NCI-H226 (cell line): ENCODE data around the gene TTC33.
"Not testable (repeated sequence)": the region's sequence is repeated elsewhere in the genome, so short reads cannot be mapped to it uniquely, and the experiment has no call there.

ENCODE experiments used
- DNase-seq: peaks from one replicate; pipeline ENCODE4 v3.0.0-alpha.2; 2015

Gene TTC33

DNA sequence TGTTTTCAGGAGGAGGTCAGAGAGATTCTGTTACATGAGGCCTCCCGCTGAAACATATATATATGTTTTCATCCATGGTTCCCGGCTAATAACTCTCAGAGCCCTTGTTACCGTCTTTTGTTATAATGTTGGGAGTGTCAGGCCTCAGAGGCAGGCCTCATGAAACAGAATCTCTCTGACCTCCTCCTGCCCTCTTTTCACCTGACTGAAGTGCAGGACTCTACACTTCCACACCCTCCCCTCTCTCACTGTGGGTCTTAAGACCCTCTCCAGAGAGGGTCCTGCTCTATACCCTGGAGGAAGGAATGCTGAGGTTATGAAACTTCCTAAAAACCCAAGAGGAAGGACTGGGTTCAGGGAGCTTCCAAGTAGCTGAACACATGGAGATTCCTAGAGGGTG lies 104.6 kb downstream of the TTC33 start:
- no peak for DNase-seq

GRCh38 chr5:40649463-40650030 lies 106.2 kb downstream of the TTC33 start:
- no peak for DNase-seq

GRCh38 chr5:40648150-40648549 lies 107.6 kb downstream of the TTC33 start:
- DNase-seq: no peak

- no peak for DNase-seq
Observed at GRCh38 chr5:40646266-40646665, 109.5 kb downstream of the TTC33 start.

GRCh38 chr5:40639531-40639930 lies 116.2 kb downstream of the TTC33 start:
- not testable (repeated sequence) for DNase-seq

GRCh38 chr5:40634593-40634992 lies 121.2 kb downstream of the TTC33 start:
- no peak for DNase-seq

DNA sequence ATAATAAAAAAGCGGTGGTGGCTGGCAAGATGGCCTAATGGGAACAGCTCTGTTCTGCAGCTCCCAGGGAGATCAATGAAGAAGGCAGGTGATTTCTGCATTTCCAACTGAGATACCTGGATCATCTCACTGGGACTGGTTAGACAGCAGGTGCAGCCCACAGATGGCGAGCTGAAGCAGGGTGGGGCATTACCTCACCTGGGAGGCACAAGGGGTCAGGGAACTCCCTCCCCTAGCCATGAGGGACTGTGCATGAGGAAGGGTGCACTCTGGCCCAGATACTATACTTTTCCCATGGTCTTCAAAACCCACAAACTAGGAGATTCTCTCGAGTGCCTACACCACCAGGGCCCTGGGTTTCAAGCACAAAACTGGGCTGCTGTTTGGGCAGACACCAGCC lies 121.6 kb downstream of the TTC33 start:
- DNase-seq: no peak

DNA sequence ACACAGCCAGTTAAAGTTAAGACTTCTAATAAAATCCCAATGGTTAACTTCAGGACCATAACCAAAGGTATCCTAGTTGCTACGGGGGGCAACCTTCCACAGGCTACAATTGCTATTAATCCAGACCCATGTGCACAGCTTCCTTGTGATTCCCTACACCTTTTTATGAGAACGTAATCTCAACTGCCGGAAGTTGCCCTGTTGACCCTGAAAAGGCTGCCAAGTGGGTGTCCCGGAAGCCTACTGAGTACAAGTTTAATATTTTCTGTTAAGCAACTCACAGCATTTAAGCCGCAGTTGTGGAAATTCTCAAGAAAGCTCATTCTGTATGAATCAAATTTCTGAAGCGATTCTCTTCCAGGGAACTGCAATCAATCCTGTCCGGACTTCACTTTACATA lies 124.5 kb downstream of the TTC33 start:
- DNase-seq: no peak

DNA sequence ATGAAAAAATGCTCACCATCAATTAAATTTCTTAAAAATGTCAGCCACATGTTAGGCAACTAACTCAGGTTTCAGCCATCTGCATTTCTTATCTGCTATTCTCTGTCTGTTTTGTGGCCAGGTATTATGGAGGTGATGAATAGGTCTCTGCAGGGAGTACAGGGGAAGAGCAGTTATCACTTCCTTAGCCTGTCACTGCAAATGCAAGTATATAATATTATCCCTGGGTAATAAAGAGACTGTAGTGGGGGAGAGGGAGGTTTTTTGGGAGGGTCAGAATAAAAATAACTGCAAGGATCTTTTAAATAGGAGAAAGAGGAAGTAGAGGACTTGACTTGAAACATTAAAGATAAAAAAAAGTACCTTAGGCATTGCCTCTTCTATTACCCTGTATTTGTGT lies 125.6 kb downstream of the TTC33 start:
- no peak for DNase-seq

DNA sequence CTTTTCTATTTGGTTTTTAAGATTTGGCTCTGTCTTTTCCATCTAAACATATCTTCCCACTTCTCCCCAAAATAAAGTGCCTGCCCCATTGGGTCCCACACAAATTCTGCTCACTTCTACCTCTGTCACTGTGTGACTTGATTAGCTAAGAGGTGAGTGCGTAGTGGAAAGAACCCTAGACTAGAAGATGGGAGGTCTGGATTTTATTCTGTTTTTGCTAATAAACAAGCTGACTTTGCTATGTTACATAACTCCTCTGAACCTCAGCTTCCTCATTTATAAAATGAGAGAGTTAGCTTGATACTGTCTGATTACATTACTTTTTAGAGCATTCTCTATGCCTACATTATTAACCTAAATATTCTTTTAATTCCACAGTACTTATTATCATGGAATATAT lies 127.4 kb downstream of the TTC33 start:
- no peak for DNase-seq

DNA sequence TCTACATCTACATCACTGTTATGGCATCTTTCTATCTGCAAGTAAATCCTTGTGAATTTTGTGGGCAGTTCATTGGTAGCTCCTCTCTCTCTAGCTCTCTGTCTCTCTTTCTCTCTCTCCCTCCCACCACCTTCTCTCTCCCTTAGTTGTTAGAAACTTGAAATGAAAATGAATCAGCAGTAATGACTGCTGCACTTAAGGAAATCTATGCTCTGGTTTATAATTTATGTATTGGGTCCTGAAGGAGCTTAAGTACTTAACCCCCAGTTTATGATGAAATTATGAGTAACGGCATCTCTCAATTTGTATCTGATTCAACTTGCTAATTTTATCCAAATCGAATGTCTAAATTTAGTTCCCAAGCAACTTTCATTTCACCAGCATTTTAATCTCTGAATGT lies 128.1 kb downstream of the TTC33 start:
- DNase-seq: no peak

GRCh38 chr5:40626801-40627200 lies 129.0 kb downstream of the TTC33 start:
- no peak for DNase-seq

DNA sequence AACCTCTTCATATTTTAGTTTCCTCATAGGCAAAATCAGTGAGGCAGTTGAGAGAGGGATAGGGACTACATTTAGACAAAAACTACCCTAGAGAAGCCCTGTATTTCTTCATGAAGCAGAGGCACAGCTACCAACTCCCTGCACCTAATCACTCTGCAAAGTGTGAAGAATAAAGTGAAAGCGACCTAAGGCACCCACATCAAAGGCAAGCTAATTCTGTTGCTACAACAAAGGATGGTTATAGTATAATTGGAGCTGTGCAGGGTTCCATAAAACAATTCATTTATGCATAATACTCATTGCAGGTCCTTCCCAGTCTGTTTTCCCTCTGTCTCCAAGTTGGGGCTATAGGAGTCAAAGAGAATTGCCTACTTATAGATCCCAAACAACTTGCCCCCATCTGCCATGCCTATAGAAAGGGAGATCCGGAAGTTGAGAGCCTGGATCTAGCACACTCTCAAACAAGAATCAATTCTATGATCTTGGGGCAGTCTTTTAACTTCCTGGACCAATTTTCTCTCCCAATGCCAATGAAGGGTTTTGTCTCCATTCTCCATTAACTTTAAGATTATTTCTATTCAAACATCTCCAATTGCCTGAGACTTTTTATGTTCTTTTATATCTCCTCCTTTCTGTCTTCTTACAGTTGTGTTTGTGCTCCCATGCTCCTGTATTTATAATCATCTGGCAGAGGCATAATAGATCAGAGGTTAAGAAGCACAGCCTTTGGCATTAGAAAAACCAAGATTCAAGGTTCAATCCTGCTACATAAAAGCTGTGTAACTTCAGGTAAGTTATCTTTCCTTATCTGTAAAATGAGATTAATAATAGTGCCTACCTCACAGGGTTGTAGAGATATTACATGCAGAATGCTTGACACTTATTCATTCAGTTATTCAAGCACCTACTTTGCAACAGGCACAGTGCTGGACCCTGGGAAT lies 132.0 kb downstream of the TTC33 start:
- DNase-seq: no peak

DNA sequence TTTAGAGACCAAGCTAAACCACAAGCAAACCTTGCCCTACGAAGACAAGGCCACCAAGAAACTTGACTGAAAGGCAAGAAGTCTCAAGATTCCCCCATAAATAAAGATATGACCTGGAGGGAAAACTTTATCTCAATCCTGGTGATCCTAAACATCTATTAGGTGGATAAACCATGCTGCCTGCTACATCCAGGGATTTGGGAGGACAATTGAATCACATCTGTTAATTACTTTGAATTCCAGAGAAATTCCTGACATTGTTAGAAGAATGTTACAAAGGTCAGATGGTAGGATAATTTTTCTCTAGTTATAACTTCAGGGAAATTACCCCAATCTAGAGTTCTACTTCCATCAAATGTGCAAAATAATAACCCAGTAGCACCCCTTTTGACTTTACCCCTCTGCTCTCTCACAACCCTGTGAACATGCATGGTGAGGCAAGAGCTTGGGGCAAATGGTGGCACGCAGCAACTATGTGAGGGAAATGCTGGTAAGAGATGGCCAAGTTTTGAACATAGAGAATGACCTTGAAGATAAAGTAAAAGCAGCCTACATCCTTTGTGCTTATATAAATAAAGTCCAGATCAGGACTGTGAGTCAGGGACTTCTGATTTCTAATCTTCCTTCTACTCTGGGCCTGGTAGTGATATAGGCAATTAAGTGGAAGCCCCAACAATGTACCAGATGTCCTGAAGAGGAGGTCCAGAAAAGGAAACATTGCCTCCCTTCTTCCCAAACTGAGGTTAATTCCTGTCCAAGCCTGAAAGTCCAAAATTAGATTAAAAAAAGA lies 133.1 kb downstream of the TTC33 start:
- no peak for DNase-seq

- DNase-seq: peak; percentile 3
Observed at GRCh38 chr5:40619421-40619820, 136.3 kb downstream of the TTC33 start.

GRCh38 chr5:40618926-40619325 lies 136.8 kb downstream of the TTC33 start:
- no peak for DNase-seq

DNA sequence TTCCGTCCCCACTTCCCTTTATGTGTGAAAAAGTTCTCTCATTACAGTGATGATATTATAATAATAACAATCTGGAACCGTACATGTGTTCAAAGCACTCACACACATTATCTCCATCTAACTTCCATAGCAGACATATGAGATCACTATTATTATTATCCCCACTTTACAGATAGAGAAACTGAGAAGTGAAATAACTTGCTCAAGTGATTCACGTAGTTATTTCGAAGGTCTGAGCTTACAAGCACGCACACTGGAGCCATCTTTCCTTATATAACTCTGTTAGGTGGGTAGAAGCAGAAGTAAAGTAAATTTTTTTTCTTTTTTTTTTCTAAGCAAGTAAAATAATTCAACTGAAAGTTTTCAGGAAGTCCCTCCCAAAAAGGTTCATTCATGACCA lies 139.0 kb downstream of the TTC33 start:
- no peak for DNase-seq

GRCh38 chr5:40615586-40616170 lies 140.1 kb downstream of the TTC33 start:
- DNase-seq: peak; percentile 45

DNA sequence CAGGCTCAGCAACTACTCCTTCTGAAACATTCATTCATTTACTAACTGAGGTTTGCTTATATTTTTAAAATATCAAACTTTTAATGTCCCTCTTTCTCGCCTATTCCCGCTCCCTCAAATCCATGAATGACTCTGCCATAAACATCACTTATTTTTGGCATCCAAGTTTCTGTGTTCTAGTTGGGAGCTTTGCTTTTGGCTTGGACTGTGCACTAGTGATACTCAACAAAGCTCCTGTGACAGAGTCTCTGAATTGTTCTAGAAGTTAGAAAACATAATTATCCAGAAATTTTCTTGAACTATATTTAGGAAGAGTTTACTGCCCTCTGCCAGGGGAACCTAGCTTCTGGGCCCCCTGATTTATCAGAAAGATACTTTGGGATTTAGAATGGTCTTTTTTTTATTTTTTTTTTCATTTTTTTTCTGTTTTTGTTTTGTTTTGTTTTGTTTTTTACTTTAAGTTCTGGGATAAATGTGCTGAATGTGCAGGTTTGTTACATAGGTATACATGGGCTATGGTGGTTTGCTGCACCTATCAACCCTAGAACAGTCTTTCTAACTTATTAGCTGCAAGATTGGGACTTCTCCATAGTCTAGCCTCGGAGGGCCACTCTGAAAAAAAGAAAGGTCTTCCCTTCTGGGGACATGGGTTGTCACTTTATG lies 140.7 kb downstream of the TTC33 start:
- no peak for DNase-seq

- no peak for DNase-seq
Observed at GRCh38 chr5:40614466-40614865, 141.3 kb downstream of the TTC33 start.

DNA sequence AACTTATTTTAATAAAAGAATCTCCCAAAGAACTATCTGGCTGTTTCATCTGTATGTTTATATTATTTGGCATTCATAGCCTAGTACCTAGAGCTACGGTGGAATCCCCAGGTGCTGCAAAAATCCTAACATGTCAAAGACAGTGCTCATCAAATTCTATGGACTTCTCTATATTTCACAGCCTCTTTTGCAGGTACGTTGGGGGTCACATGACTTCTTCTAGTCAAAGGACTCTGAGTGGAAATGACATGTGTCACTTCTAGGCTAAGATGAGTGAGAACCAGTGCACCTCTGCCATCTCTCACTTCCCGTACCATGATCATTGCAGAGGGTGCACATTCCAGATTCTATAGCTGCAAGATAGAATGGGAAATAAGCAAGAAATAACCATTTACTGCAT lies 148.6 kb downstream of the TTC33 start:
- DNase-seq: no peak

DNA sequence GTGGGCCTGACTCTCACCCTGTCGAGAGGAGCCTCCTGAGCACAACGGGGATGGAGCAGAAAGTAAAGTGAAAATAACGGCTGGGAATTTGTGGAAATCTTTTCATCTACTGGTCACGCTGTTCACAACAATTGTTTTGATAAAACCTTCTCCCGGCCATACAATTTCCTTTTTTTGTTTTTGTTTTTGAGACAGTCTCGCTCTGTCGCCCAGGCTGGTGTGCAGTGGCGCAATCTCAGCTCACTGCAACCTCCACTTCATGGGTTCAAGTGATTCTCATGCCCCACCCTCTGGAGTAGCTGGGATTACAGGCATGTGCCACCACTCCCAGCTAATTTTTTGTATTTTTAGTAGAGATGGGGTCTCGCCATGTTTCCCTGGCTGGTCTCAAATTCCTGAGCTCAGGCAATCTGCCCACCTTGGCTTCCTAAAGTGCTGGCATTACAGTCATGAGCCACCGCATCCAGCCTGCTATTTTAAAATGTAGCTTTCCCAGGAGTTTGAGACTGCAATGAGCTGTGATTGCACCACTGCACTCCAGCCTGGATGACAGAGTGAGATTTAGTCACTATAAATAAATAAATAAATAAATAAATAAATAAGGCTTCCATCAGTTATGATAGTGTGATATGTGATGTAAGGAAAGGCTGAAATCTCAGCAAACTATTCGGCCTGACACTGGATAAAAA lies 149.5 kb downstream of the TTC33 start:
- DNase-seq: no peak
